HepG2 (cell line): ENCODE measurements around the gene RPL18. TPM values are rescaled to one million over a fixed set of nuclear protein-coding genes. Genes with fewer than 3 reads are reported as not detected.

Experiments
- KAT8 ChIP-seq: IDR thresholded peaks from 2 replicates; pipeline ENCODE4 v1.6.1; 2016; ENCODE audit warnings: missing genetic modification reagents, missing compliant biosample characterization
- KDM3A ChIP-seq: IDR thresholded peaks from 2 replicates; pipeline ENCODE4 v1.6.1; 2018; ENCODE audit warnings: low read depth, missing compliant biosample characterization
- MED13 ChIP-seq: sonication (generic); formaldehyde crosslinking; IDR thresholded peaks from 2 replicates; pipeline ENCODE4 v1.5.0; 2020; ENCODE audit warnings: missing genetic modification reagents
- MED8 ChIP-seq: sonication (generic); formaldehyde crosslinking; IDR thresholded peaks from 2 replicates; pipeline ENCODE4 v1.8.1; 2023; ENCODE audit warnings: mild to moderate bottlenecking, missing genetic modification reagents; ENCODE audit not compliant: insufficient replicate concordance
- POLR2AphosphoS5 ChIP-seq: IDR thresholded peaks from 2 replicates; pipeline ENCODE4 v1.6.1; 2012; ENCODE audit warnings: low read depth, low read length
- RFXANK ChIP-seq: IDR thresholded peaks from 2 replicates; pipeline ENCODE4 v1.6.1; 2016
- ZBTB38 ChIP-seq: sonication (generic); formaldehyde crosslinking; IDR thresholded peaks from 2 replicates; pipeline ENCODE4 v1.5.1; 2020; ENCODE audit warnings: mild to moderate bottlenecking, missing genetic modification reagents
- ZNF24 ChIP-seq: fragments of 450-650 bp; IDR thresholded peaks from 2 replicates; pipeline ENCODE4 v1.6.1; 2017; ENCODE audit warnings: antibody characterized with exemption, mild to moderate bottlenecking
- ZNF780A ChIP-seq: sonication (generic); formaldehyde crosslinking; IDR thresholded peaks from 2 replicates; pipeline ENCODE4 v1.8.0; 2022; ENCODE audit warnings: mild to moderate bottlenecking, missing genetic modification reagents, moderate library complexity
- ZNF781 ChIP-seq: sonication (generic); formaldehyde crosslinking; IDR thresholded peaks from 2 replicates; pipeline ENCODE4 v1.5.1; 2020; ENCODE audit warnings: borderline replicate concordance, mild to moderate bottlenecking, missing genetic modification reagents; ENCODE audit errors: not compliant biosample characterization
- ZSCAN25 ChIP-seq: sonication (generic); formaldehyde crosslinking; IDR thresholded peaks from 2 replicates; pipeline ENCODE4 v1.8.0; 2022; ENCODE audit warnings: mild to moderate bottlenecking, missing genetic modification reagents
- polyA plus RNA-seq, 8 experiments: library from polyadenylated mRNA; depleted of rRNA in 3 of 8; stranded (reverse) in 7 of 8; unstranded in 1 of 8; fragments of >200 nt; fragmentation: Illumina TruSeq in 4 of 8; extraction: Trizol in 4 of 8; gene quantifications; 2 replicates each; pipeline versions ENCODE4 v1.2.1 to v1.2.3, GENCODE V29; 2011 to 2016; ENCODE audit warnings: low read depth in 4 of 8, missing spikeins in 1 of 8, mixed read lengths in 1 of 8; ENCODE audit not compliant: insufficient read depth in 1 of 8
- total RNA-seq, 5 experiments: library from RNA; depleted of rRNA; stranded (reverse); fragments of >200 nt; fragmentation: Illumina TruSeq; extraction: Trizol; gene quantifications; 2 replicates each; pipeline ENCODE4 v1.2.3, GENCODE V29; 2016; ENCODE audit warnings: low read depth in 1 of 5
- TF ChIP-seq, protein P1 (sequence below): sonication (generic); formaldehyde crosslinking; IDR thresholded peaks from one replicate; pipeline ENCODE4 v1.5.1; 2020; ENCODE audit warnings: mild to moderate bottlenecking, missing genetic modification reagents; ENCODE audit errors: not compliant biosample characterization
- TF ChIP-seq, protein P2 (sequence below): IDR thresholded peaks from 2 replicates; pipeline ENCODE4 v1.6.1; 2016; ENCODE audit warnings: low read depth, borderline replicate concordance

Gene RPL18
- total and polyA plus RNA-seq, 2 of the 13 experiments (the other 11 are each of a cell fraction or from before 2014, with no cell fraction given) = 1,485 to 1,639 TPM

DNA sequence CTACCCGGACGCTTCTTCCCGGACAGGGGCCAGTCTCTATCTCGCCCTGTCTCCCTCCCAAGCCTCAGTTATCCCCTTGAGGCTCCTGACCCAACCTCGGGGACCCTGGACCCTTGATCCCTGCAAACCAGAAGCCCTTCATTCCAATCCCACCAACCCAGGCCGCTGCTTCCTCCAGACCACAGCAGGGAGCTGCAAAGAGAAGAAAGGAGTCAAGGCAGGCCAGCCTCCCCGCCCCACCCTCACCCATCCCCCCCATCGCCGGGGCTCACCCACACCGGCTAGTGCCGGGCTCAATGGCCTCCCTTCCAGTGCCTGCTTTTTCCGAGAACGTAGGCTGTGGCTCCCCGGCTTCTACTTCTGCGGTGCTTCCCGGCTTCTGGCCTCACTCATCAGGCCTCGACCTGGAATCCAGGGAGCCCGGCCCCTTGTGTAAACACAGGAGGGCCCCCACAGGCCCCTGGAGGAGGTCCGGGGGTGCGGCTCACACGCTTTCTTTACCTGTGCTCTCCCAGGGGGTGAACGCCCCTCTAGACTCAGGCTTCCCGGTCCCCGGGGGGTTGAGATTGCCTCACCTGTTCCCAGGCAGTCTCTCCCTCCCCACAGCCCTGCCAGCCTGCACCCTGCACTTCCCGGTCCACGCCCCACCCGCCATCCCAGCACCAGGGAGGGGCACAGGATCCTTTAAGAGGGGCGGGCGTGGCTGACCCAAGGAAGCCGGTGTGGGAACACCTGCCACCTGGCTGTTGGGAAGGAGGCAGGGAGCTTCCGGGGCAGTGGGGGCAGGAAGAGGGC lies 4.3 kb downstream of the RPL18 start, which contains the start of gene FAM83E (continued):
- TF ChIP-seq, protein P1, sequence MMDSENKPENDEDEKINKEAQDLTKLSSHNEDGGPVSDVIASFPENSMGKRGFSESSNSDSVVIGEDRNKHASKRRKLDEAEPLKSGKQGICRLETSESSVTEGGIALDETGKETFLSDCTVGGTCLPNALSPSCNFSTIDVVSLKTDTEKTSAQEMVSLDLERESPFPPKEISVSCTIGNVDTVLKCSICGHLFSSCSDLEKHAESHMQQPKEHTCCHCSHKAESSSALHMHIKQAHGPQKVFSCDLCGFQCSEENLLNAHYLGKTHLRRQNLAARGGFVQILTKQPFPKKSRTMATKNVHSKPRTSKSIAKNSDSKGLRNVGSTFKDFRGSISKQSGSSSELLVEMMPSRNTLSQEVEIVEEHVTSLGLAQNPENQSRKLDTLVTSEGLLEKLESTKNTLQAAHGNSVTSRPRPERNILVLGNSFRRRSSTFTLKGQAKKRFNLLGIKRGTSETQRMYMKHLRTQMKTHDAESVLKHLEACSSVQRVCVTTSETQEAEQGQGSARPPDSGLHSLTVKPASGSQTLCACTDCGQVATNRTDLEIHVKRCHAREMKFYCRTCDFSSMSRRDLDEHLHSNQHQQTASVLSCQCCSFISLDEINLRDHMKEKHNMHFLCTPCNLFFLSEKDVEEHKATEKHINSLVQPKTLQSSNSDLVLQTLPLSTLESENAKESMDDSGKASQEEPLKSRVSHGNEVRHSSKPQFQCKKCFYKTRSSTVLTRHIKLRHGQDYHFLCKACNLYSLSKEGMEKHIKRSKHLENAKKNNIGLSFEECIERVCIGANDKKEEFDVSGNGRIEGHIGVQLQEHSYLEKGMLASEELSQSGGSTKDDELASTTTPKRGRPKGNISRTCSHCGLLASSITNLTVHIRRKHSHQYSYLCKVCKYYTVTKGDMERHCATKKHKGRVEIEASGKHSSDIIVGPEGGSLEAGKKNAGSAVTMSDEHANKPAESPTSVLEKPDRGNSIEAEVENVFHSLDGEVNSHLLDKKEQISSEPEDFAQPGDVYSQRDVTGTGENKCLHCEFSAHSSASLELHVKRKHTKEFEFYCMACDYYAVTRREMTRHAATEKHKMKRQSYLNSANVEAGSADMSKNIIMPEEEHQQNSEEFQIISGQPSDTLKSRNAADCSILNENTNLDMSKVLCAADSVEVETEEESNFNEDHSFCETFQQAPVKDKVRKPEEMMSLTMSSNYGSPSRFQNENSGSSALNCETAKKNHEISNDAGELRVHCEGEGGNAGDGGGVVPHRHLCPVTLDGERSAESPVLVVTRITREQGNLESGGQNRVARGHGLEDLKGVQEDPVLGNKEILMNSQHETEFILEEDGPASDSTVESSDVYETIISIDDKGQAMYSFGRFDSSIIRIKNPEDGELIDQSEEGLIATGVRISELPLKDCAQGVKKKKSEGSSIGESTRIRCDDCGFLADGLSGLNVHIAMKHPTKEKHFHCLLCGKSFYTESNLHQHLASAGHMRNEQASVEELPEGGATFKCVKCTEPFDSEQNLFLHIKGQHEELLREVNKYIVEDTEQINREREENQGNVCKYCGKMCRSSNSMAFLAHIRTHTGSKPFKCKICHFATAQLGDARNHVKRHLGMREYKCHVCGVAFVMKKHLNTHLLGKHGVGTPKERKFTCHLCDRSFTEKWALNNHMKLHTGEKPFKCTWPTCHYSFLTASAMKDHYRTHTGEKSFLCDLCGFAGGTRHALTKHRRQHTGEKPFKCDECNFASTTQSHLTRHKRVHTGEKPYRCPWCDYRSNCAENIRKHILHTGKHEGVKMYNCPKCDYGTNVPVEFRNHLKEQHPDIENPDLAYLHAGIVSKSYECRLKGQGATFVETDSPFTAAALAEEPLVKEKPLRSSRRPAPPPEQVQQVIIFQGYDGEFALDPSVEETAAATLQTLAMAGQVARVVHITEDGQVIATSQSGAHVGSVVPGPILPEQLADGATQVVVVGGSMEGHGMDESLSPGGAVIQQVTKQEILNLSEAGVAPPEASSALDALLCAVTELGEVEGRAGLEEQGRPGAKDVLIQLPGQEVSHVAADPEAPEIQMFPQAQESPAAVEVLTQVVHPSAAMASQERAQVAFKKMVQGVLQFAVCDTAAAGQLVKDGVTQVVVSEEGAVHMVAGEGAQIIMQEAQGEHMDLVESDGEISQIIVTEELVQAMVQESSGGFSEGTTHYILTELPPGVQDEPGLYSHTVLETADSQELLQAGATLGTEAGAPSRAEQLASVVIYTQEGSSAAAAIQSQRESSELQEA (CRISPR knock-in tag) = no peak
- TF ChIP-seq ZNF780A (CRISPR knock-in tag) (no peak), ZBTB38 (no peak), KAT8 (CRISPR knock-in tag) (no peak), RFXANK (CRISPR knock-in tag) (no peak), ZNF24 (no peak), MED13 (CRISPR knock-in tag) (no peak), ZNF781 (CRISPR knock-in tag) (no peak), ZSCAN25 (CRISPR knock-in tag) (no peak), MED8 (CRISPR knock-in tag) (no peak), KDM3A (no peak), POLR2AphosphoS5 (no peak; the same call in 1 of the 2 replicates)
- TF ChIP-seq, protein P2, sequence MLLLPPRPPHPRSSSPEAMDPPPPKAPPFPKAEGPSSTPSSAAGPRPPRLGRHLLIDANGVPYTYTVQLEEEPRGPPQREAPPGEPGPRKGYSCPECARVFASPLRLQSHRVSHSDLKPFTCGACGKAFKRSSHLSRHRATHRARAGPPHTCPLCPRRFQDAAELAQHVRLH (CRISPR knock-in tag) = no peak
